WTC11 (cell line): Measurements from ENCODE around the gene PKIB. TPM values are rescaled to one million over a fixed set of nuclear protein-coding genes. Genes with fewer than 3 reads are reported as not detected.

Experiments
- ATAC-seq: fragments of 200-7000 bp; cut with Tn5 transposase; 2 replicates; pipeline ENCODE4 v1.10.0; 2021; ENCODE audit warnings: mild to moderate bottlenecking, moderate library complexity
- CTCF ChIA-PET: fragments of 300-600 bp; sonication (Branson Sonifier 250); formaldehyde crosslinking; loops from one replicate; lab custom pipeline; 2021; ENCODE audit warnings: antibody characterized with exemption; lab: Charles Lee
- POLR2A ChIA-PET: fragments of 350-600 bp; sonication (Branson Sonifier 250); formaldehyde crosslinking; loops from one replicate; lab custom pipeline; 2021; ENCODE audit warnings: antibody characterized with exemption; lab: Charles Lee
- DNase-seq: peaks from one replicate; pipeline ENCODE4 v3.0.0; 2021; ENCODE audit warnings: low spot score
- H3K27ac Mint-ChIP-seq: 2 replicates; pipeline ENCODE4 v1.8.0; 2021; ENCODE audit warnings: mixed read lengths
- H3K27me3 Mint-ChIP-seq: 2 replicates; pipeline ENCODE4 v1.8.0; 2021; ENCODE audit warnings: low read depth, mild to moderate bottlenecking, moderate library complexity, mixed read lengths
- H3K36me3 Mint-ChIP-seq: 2 replicates; pipeline ENCODE4 v1.8.0; 2021; ENCODE audit warnings: mixed read lengths
- H3K4me1 Mint-ChIP-seq: 2 replicates; pipeline ENCODE4 v1.8.0; 2022; ENCODE audit warnings: mixed read lengths
- H3K4me3 Mint-ChIP-seq: 2 replicates; pipeline ENCODE4 v1.8.0; 2021; ENCODE audit warnings: mild to moderate bottlenecking, moderate library complexity, mixed read lengths
- H3K9me3 Mint-ChIP-seq: 2 replicates; pipeline ENCODE4 v1.8.0; 2021; ENCODE audit warnings: mixed read lengths
- ATF1 ChIP-seq: sonication (generic); formaldehyde crosslinking; IDR thresholded peaks from 2 replicates; pipeline ENCODE4 v1.8.1; 2023; ENCODE audit warnings: mild to moderate bottlenecking, moderate library complexity, missing genetic modification reagents
- CREB1 ChIP-seq: sonication (generic); formaldehyde crosslinking; IDR thresholded peaks from 2 replicates; pipeline ENCODE4 v1.8.0; 2023; ENCODE audit warnings: mild to moderate bottlenecking, missing genetic modification reagents
- ELF4 ChIP-seq: sonication (generic); formaldehyde crosslinking; IDR thresholded peaks from 2 replicates; pipeline ENCODE4 v1.8.1; 2022; ENCODE audit warnings: low read depth, mild to moderate bottlenecking, moderate library complexity, missing genetic modification reagents
- EMX1 ChIP-seq: fragments of 250-450 bp; sonication (Bioruptor Pico); IDR thresholded peaks from 2 replicates; pipeline ENCODE4 v1.8.0; 2021; ENCODE audit warnings: mild to moderate bottlenecking
- FOXP1 ChIP-seq: sonication (generic); formaldehyde crosslinking; IDR thresholded peaks from 2 replicates; pipeline ENCODE4 v1.8.0; 2022; ENCODE audit warnings: missing genetic modification reagents, mild to moderate bottlenecking, moderate library complexity, borderline replicate concordance
- GABPB1 ChIP-seq: sonication (generic); formaldehyde crosslinking; IDR thresholded peaks from 2 replicates; pipeline ENCODE4 v1.8.1; 2023; ENCODE audit warnings: mild to moderate bottlenecking, missing genetic modification reagents
- HMGA2 ChIP-seq: fragments of 250-450 bp; sonication (Bioruptor Pico); IDR thresholded peaks from 2 replicates; pipeline ENCODE4 v1.4.0; 2021; ENCODE audit warnings: mild to moderate bottlenecking, moderate library complexity
- NFE2L1 ChIP-seq: sonication (generic); formaldehyde crosslinking; IDR thresholded peaks from 2 replicates; pipeline ENCODE4 v1.8.1; 2023; ENCODE audit warnings: missing genetic modification reagents
- NR1H2 ChIP-seq: sonication (generic); formaldehyde crosslinking; IDR thresholded peaks from 2 replicates; pipeline ENCODE4 v1.9.0; 2021; ENCODE audit warnings: mild to moderate bottlenecking, moderate library complexity, missing genetic modification reagents
- SOX15 ChIP-seq: fragments of 250-450 bp; sonication (Bioruptor Pico); IDR thresholded peaks from 2 replicates; pipeline ENCODE4 v1.9.0; 2021; ENCODE audit warnings: mild to moderate bottlenecking
- SP1 ChIP-seq: sonication (generic); formaldehyde crosslinking; conservative IDR thresholded peaks from 2 replicates; pipeline ENCODE4 v1.8.1; 2022; ENCODE audit warnings: missing genetic modification reagents
- TCF7 ChIP-seq: sonication (generic); formaldehyde crosslinking; IDR thresholded peaks from 2 replicates; pipeline ENCODE4 v1.8.0; 2022; ENCODE audit warnings: mild to moderate bottlenecking, low read depth, missing genetic modification reagents, moderate library complexity
- TP53 ChIP-seq: sonication (generic); formaldehyde crosslinking; IDR thresholded peaks from 2 replicates; pipeline ENCODE4 v1.8.1; 2023; ENCODE audit warnings: mild to moderate bottlenecking, missing genetic modification reagents
- USF1 ChIP-seq: sonication (generic); formaldehyde crosslinking; IDR thresholded peaks from 2 replicates; pipeline ENCODE4 v1.8.0; 2022; ENCODE audit warnings: mild to moderate bottlenecking, missing genetic modification reagents
- ZBTB21 ChIP-seq: sonication (generic); formaldehyde crosslinking; IDR thresholded peaks from 2 replicates; pipeline ENCODE4 v1.8.1; 2023; ENCODE audit warnings: mild to moderate bottlenecking, missing genetic modification reagents, borderline replicate concordance
- ZNF232 ChIP-seq: sonication (generic); formaldehyde crosslinking; IDR thresholded peaks from 2 replicates; pipeline ENCODE4 v1.8.0; 2022; ENCODE audit warnings: mild to moderate bottlenecking, missing genetic modification reagents
- ZNF416 ChIP-seq: fragments of 250-450 bp; sonication (Bioruptor Pico); IDR thresholded peaks from 2 replicates; pipeline ENCODE4 v1.9.0; 2021; ENCODE audit warnings: mild to moderate bottlenecking, inconsistent platforms
- ZNF423 ChIP-seq: fragments of 250-450 bp; sonication (Bioruptor Pico); IDR thresholded peaks from 2 replicates; pipeline ENCODE4 v2.1.2; 2022; ENCODE audit warnings: mild to moderate bottlenecking, moderate library complexity
- total RNA-seq: library from RNA; stranded (reverse); gene quantifications from 3 replicates; pipeline ENCODE4 v1.2.3, GENCODE V29; 2021
- TF ChIP-seq, protein P1 (sequence below): fragments of 200-600 bp; IDR thresholded peaks from 2 replicates; pipeline ENCODE4 v1.8.0; 2022; ENCODE audit warnings: antibody characterized with exemption
- TF ChIP-seq, protein P2 (sequence below): fragments of 250-450 bp; sonication (Bioruptor Pico); IDR thresholded peaks from 2 replicates; pipeline ENCODE4 v1.9.0; 2021; ENCODE audit warnings: moderate library complexity, mild to moderate bottlenecking, inconsistent platforms, borderline replicate concordance
- TF ChIP-seq, protein P3 (sequence below): sonication (generic); formaldehyde crosslinking; IDR thresholded peaks from 2 replicates; pipeline ENCODE4 v1.8.1; 2023; ENCODE audit warnings: mild to moderate bottlenecking, missing genetic modification reagents
- TF ChIP-seq, protein P4 (sequence below): sonication (generic); formaldehyde crosslinking; IDR thresholded peaks from 2 replicates; pipeline ENCODE4 v1.8.0; 2023; ENCODE audit warnings: mild to moderate bottlenecking, missing genetic modification reagents
- TF ChIP-seq, protein P5 (sequence below): sonication (generic); formaldehyde crosslinking; IDR thresholded peaks from 2 replicates; pipeline ENCODE4 v1.8.1; 2023; ENCODE audit warnings: mild to moderate bottlenecking, moderate library complexity, missing genetic modification reagents
- TF ChIP-seq, protein P6 (sequence below): fragments of 250-450 bp; sonication (Bioruptor Pico); IDR thresholded peaks from 2 replicates; pipeline ENCODE4 v1.9.0; 2021; ENCODE audit warnings: mild to moderate bottlenecking

PKIB gene
- total RNA-seq, 1 experiment from 2014 or later: 26.4 TPM

DNA sequence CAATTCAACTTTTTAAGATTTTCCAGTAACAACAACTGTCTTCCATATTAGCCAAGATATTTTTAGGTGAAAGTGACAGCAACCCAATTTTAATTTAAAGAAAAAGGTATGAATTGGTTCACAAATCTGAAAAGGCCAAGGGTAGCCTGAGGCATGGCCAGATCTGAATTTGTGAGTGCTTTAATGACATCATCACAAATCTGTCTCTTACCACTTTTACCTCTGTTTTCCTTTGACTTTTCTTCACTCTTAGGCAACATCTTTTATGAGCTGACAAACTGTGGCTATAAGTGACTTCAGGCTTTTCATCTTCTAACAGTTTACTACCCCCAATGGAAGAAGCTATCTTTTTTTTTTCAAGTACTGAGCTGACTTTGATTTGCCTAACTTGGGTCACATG is 44.5 kb upstream of the PKIB start:
- Mint-ChIP-seq H3K27ac (no peak overlapping the region), H3K27me3 (no peaks in the 10 kb centered on the region; the same call in 1 of the 2 replicates), H3K36me3 (peaks cover 22% of the 10 kb centered on the region), H3K9me3 (peaks cover 19% of the 10 kb centered on the region), H3K4me1 (peaks cover 19% of the 10 kb centered on the region), H3K4me3 (no peak overlapping the region)
- POLR2A ChIA-PET: no interaction called here
- CTCF ChIA-PET: no interaction called here
- ATAC-seq (no peak), DNase-seq (no peak)
- TF ChIP-seq NFE2L1 (CRISPR knock-in tag) (no peak), ELF4 (no peak), USF1 (CRISPR knock-in tag) (no peak), FOXP1 (CRISPR knock-in tag) (no peak), ATF1 (CRISPR knock-in tag) (no peak), HMGA2 (CRISPR knock-in tag) (no peak), ZNF416 (CRISPR knock-in tag) (no peak), TCF7 (CRISPR knock-in tag) (no peak), TP53 (no peak), ZBTB21 (CRISPR knock-in tag) (no peak), EMX1 (CRISPR knock-in tag) (no peak), CREB1 (CRISPR knock-in tag) (no peak)
- TF ChIP-seq, protein P1, sequence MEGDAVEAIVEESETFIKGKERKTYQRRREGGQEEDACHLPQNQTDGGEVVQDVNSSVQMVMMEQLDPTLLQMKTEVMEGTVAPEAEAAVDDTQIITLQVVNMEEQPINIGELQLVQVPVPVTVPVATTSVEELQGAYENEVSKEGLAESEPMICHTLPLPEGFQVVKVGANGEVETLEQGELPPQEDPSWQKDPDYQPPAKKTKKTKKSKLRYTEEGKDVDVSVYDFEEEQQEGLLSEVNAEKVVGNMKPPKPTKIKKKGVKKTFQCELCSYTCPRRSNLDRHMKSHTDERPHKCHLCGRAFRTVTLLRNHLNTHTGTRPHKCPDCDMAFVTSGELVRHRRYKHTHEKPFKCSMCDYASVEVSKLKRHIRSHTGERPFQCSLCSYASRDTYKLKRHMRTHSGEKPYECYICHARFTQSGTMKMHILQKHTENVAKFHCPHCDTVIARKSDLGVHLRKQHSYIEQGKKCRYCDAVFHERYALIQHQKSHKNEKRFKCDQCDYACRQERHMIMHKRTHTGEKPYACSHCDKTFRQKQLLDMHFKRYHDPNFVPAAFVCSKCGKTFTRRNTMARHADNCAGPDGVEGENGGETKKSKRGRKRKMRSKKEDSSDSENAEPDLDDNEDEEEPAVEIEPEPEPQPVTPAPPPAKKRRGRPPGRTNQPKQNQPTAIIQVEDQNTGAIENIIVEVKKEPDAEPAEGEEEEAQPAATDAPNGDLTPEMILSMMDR: no peak
- TF ChIP-seq, protein P2, sequence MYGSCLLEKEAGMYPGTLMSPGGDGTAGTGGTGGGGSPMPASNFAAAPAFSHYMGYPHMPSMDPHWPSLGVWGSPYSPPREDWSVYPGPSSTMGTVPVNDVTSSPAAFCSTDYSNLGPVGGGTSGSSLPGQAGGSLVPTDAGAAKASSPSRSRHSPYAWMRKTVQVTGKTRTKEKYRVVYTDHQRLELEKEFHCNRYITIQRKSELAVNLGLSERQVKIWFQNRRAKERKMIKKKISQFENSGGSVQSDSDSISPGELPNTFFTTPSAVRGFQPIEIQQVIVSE (CRISPR knock-in tag): no peak

- Mint-ChIP-seq H3K27me3 (no peaks in the 10 kb centered on the region; the same call in 1 of the 2 replicates), H3K27ac (no peak overlapping the region), H3K4me3 (no peak overlapping the region), H3K36me3 (peaks cover 25% of the 10 kb centered on the region), H3K9me3 (peaks cover 21% of the 10 kb centered on the region), H3K4me1 (peaks cover 19% of the 10 kb centered on the region)
- ATAC-seq (no peak), DNase-seq (no peak)
- CTCF ChIA-PET: no interaction called here
- TF ChIP-seq ELF4: no peak
- no peak for TF ChIP-seq SOX15 (CRISPR knock-in tag)
- TF ChIP-seq, protein P3, sequence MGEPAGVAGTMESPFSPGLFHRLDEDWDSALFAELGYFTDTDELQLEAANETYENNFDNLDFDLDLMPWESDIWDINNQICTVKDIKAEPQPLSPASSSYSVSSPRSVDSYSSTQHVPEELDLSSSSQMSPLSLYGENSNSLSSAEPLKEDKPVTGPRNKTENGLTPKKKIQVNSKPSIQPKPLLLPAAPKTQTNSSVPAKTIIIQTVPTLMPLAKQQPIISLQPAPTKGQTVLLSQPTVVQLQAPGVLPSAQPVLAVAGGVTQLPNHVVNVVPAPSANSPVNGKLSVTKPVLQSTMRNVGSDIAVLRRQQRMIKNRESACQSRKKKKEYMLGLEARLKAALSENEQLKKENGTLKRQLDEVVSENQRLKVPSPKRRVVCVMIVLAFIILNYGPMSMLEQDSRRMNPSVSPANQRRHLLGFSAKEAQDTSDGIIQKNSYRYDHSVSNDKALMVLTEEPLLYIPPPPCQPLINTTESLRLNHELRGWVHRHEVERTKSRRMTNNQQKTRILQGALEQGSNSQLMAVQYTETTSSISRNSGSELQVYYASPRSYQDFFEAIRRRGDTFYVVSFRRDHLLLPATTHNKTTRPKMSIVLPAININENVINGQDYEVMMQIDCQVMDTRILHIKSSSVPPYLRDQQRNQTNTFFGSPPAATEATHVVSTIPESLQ: no peak
- no peak for TF ChIP-seq SP1 (CRISPR knock-in tag)
- no peak for TF ChIP-seq ZNF232 (CRISPR knock-in tag)
- TF ChIP-seq TCF7 (CRISPR knock-in tag): no peak
- POLR2A ChIA-PET: no interaction called here
Observed at GRCh38 chr6:122567034-122567433, 43.2 kb upstream of the PKIB start.

- ChIA-PET POLR2A (no interaction called here), CTCF (interaction anchor here (1.3 kb wide), 1 partner anchor 38 kb away, joined by 5 read pairs; no protein-coding TSS in a partner anchor)
- Mint-ChIP-seq H3K4me3 (no peak overlapping the region), H3K4me1 (peaks cover 10% of the 10 kb centered on the region), H3K9me3 (peaks cover 17% of the 10 kb centered on the region), H3K27ac (no peak overlapping the region), H3K27me3 (no peaks in the 10 kb centered on the region), H3K36me3 (peaks cover 22% of the 10 kb centered on the region)
- no peak for DNase-seq
- no peak for ATAC-seq
- no peak for TF ChIP-seq NR1H2 (CRISPR knock-in tag)
- no peak for TF ChIP-seq GABPB1 (CRISPR knock-in tag)
- no peak for TF ChIP-seq ELF4
- TF ChIP-seq, protein P4, sequence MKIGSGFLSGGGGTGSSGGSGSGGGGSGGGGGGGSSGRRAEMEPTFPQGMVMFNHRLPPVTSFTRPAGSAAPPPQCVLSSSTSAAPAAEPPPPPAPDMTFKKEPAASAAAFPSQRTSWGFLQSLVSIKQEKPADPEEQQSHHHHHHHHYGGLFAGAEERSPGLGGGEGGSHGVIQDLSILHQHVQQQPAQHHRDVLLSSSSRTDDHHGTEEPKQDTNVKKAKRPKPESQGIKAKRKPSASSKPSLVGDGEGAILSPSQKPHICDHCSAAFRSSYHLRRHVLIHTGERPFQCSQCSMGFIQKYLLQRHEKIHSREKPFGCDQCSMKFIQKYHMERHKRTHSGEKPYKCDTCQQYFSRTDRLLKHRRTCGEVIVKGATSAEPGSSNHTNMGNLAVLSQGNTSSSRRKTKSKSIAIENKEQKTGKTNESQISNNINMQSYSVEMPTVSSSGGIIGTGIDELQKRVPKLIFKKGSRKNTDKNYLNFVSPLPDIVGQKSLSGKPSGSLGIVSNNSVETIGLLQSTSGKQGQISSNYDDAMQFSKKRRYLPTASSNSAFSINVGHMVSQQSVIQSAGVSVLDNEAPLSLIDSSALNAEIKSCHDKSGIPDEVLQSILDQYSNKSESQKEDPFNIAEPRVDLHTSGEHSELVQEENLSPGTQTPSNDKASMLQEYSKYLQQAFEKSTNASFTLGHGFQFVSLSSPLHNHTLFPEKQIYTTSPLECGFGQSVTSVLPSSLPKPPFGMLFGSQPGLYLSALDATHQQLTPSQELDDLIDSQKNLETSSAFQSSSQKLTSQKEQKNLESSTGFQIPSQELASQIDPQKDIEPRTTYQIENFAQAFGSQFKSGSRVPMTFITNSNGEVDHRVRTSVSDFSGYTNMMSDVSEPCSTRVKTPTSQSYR (CRISPR knock-in tag): no peak
- TF ChIP-seq, protein P5, sequence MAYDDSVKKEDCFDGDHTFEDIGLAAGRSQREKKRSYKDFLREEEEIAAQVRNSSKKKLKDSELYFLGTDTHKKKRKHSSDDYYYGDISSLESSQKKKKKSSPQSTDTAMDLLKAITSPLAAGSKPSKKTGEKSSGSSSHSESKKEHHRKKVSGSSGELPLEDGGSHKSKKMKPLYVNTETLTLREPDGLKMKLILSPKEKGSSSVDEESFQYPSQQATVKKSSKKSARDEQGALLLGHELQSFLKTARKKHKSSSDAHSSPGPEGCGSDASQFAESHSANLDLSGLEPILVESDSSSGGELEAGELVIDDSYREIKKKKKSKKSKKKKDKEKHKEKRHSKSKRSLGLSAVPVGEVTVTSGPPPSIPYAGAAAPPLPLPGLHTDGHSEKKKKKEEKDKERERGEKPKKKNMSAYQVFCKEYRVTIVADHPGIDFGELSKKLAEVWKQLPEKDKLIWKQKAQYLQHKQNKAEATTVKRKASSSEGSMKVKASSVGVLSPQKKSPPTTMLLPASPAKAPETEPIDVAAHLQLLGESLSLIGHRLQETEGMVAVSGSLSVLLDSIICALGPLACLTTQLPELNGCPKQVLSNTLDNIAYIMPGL (CRISPR knock-in tag): no peak
- TF ChIP-seq ZNF423 (CRISPR knock-in tag): no peak
- TF ChIP-seq, protein P6, sequence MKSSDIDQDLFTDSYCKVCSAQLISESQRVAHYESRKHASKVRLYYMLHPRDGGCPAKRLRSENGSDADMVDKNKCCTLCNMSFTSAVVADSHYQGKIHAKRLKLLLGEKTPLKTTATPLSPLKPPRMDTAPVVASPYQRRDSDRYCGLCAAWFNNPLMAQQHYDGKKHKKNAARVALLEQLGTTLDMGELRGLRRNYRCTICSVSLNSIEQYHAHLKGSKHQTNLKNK (CRISPR knock-in tag): no peak
Observed at GRCh38 chr6:122568350-122568749, 41.9 kb upstream of the PKIB start.
